ENCODE results near the gene FAM209B.
"Not testable (repeated sequence)": the region's sequence is repeated elsewhere in the genome, so short reads cannot be mapped to it uniquely, and the experiment has no call there.

DNA sequence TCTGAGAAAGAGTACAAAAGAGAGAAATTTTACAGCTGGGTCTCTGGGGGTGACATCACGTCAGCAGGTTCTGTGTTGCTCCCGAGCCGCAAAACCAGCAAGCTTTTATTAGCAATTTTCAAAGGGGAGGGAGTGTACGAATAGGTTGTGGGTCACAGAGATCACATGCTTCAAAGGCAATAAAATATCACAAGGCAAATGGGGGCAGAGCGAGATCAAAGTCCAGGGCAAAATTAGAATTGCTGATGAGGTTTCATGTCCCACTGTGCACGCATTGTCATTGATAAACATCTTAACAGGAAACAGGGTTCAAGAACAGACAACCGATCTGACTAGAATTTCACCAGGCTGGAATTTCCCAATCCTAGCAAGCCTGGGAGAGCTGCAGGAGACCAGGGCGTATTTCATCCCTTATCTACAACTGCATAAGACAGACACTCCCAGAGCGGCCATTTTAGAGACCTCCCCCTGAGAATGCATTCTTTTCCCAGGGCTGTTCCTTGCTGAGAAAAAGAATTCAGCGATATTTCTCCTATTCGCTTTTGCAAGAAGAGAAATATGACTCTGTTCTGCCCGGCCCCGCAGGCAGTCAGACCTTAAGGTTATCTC, 12.2 kb upstream of the FAM209B start:
- TF ChIP-seq, protein P1, sequence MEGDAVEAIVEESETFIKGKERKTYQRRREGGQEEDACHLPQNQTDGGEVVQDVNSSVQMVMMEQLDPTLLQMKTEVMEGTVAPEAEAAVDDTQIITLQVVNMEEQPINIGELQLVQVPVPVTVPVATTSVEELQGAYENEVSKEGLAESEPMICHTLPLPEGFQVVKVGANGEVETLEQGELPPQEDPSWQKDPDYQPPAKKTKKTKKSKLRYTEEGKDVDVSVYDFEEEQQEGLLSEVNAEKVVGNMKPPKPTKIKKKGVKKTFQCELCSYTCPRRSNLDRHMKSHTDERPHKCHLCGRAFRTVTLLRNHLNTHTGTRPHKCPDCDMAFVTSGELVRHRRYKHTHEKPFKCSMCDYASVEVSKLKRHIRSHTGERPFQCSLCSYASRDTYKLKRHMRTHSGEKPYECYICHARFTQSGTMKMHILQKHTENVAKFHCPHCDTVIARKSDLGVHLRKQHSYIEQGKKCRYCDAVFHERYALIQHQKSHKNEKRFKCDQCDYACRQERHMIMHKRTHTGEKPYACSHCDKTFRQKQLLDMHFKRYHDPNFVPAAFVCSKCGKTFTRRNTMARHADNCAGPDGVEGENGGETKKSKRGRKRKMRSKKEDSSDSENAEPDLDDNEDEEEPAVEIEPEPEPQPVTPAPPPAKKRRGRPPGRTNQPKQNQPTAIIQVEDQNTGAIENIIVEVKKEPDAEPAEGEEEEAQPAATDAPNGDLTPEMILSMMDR (IDR thresholded peaks at IDR 0.05) = not testable (repeated sequence)
- TF ChIP-seq, protein P2, sequence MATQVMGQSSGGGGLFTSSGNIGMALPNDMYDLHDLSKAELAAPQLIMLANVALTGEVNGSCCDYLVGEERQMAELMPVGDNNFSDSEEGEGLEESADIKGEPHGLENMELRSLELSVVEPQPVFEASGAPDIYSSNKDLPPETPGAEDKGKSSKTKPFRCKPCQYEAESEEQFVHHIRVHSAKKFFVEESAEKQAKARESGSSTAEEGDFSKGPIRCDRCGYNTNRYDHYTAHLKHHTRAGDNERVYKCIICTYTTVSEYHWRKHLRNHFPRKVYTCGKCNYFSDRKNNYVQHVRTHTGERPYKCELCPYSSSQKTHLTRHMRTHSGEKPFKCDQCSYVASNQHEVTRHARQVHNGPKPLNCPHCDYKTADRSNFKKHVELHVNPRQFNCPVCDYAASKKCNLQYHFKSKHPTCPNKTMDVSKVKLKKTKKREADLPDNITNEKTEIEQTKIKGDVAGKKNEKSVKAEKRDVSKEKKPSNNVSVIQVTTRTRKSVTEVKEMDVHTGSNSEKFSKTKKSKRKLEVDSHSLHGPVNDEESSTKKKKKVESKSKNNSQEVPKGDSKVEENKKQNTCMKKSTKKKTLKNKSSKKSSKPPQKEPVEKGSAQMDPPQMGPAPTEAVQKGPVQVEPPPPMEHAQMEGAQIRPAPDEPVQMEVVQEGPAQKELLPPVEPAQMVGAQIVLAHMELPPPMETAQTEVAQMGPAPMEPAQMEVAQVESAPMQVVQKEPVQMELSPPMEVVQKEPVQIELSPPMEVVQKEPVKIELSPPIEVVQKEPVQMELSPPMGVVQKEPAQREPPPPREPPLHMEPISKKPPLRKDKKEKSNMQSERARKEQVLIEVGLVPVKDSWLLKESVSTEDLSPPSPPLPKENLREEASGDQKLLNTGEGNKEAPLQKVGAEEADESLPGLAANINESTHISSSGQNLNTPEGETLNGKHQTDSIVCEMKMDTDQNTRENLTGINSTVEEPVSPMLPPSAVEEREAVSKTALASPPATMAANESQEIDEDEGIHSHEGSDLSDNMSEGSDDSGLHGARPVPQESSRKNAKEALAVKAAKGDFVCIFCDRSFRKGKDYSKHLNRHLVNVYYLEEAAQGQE (IDR thresholded peaks at IDR 0.05) = not testable (repeated sequence)
- not testable (repeated sequence) for TF ChIP-seq ESRRA (IDR thresholded peaks at IDR 0.05; ENCODE audit: borderline replicate concordance, low read length); CEBPB (IDR thresholded peaks at IDR 0.05); RARB (CRISPR knock-in tag; IDR thresholded peaks at IDR 0.05); RFX5 (IDR thresholded peaks at IDR 0.05); MAFK (IDR thresholded peaks at IDR 0.05; ENCODE audit: partially characterized antibody); RCOR1 (IDR thresholded peaks at IDR 0.05; ENCODE audit: low read depth, low read length); MYC (IDR thresholded peaks at IDR 0.05; ENCODE audit: borderline replicate concordance, low read length)

Data from A549 (cell line).